ENCODE data around the gene MCTP1.

DNA sequence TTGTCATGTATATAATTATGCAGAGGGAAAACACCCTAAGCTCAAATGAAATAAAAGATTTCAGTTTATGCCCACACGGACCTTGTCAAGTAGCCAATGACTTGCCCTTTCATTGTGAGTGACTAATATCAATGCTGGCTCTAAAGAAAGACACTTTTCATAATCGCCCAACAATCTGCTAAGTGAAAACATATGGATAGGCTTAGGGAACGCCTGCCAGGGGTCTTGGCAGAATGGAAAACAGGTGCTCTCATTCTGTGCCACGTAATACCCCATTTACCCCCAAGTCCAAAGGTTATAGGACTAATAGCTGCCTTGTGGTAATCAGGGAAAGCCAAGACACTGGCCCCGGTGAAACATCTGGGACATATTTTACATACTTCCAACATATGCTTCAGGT, 508.7 kb downstream of the MCTP1 start:
- TF ChIP-seq SP1 (IDR thresholded peaks at IDR 0.05) = no peak
- TF ChIP-seq ZNF384 (IDR thresholded peaks at IDR 0.05) = no peak
- TF ChIP-seq FOXM1 (IDR thresholded peaks at IDR 0.05; ENCODE audit: borderline replicate concordance) = no peak
- TF ChIP-seq FOXA1 (IDR thresholded peaks at IDR 0.05) = no peak
- no peak for TF ChIP-seq FOXK2 (IDR thresholded peaks at IDR 0.05)
- TF ChIP-seq BHLHE40 (IDR thresholded peaks at IDR 0.05; ENCODE audit: borderline replicate concordance) = no peak
- TF ChIP-seq NFRKB (IDR thresholded peaks at IDR 0.05) = no peak
- TF ChIP-seq SUZ12 (IDR thresholded peaks at IDR 0.05) = no peak
- no peak for TF ChIP-seq ARNT (IDR thresholded peaks at IDR 0.05)
- TF ChIP-seq ELF4 (IDR thresholded peaks at IDR 0.05) = no peak
- TF ChIP-seq TARDBP (IDR thresholded peaks at IDR 0.05) = no peak
